Daoy (cell line): Measurements from ENCODE around the gene SIRT7. TPM values are rescaled to one million over a fixed set of nuclear protein-coding genes. Genes with fewer than 3 reads are reported as not detected.
"Not testable (repeated sequence)": the region's sequence is repeated elsewhere in the genome, so short reads cannot be mapped to it uniquely, and the experiment has no call there.

Experiments used
- DNase-seq: peaks from one replicate; pipeline ENCODE4 v3.0.0-alpha.2; 2015; ENCODE audit warnings: low read depth
- total RNA-seq: library from RNA; depleted of rRNA; stranded (reverse); fragments of >200 nt; shearing (Covaris generic); gene quantifications from 2 replicates; pipeline ENCODE4 v1.2.3, GENCODE V29; 2014

Gene SIRT7
- total RNA-seq, 1 experiment from 2014 or later, result 30.5 TPM

GRCh38 chr17:81955058-81955681, 37.2 kb upstream of the SIRT7 start:
- no peak for DNase-seq

GRCh38 chr17:81954131-81955057, 36.4 kb upstream of the SIRT7 start:
- DNase-seq, result no peak

- not testable (repeated sequence) for DNase-seq
Measured at GRCh38 chr17:81953443-81953842, 35.5 kb upstream of the SIRT7 start.

- DNase-seq, result no peak
Measured at GRCh38 chr17:81952792-81953228, 34.8 kb upstream of the SIRT7 start.

GRCh38 chr17:81951785-81952684, 34.1 kb upstream of the SIRT7 start:
- DNase-seq, result no peak

GRCh38 chr17:81950501-81950900, 32.5 kb upstream of the SIRT7 start:
- no peak for DNase-seq

GRCh38 chr17:81948635-81949378, 30.8 kb upstream of the SIRT7 start:
- DNase-seq, result no peak

- no peak for DNase-seq
Measured at GRCh38 chr17:81947189-81947588, 29.2 kb upstream of the SIRT7 start, which contains the start of gene MYADML2. TSS of gene MYADML2 (minus strand) at chr17:81947233. CDS start at chr17:81941741, 5,492 bp downstream.

- DNase-seq, result no peak
Measured at GRCh38 chr17:81944858-81945257, 26.9 kb upstream of the SIRT7 start.

- no peak for DNase-seq
Measured at GRCh38 chr17:81942167-81942553, 24.2 kb upstream of the SIRT7 start.

GRCh38 chr17:81941484-81942166, 23.6 kb upstream of the SIRT7 start:
- no peak for DNase-seq

GRCh38 chr17:81940538-81941483, 22.8 kb upstream of the SIRT7 start:
- no peak for DNase-seq

- DNase-seq, result no peak
Measured at GRCh38 chr17:81939881-81940385, 22.0 kb upstream of the SIRT7 start.

- no peak for DNase-seq
Measured at GRCh38 chr17:81939218-81939617, 21.2 kb upstream of the SIRT7 start.

- DNase-seq, result no peak
Measured at GRCh38 chr17:81935709-81936084, 17.7 kb upstream of the SIRT7 start.

GRCh38 chr17:81934850-81935708, 17.1 kb upstream of the SIRT7 start:
- DNase-seq, result no peak

GRCh38 chr17:81934098-81934757, 16.3 kb upstream of the SIRT7 start:
- no peak for DNase-seq
